T-cell (primary cell): ENCODE data around the gene TP53AIP1. TPM values are rescaled to one million over a fixed set of nuclear protein-coding genes. Genes with fewer than 3 reads are reported as not detected.

ENCODE experiments used
- ATAC-seq, 4 experiments: fragments of 200-7000 bp in 3 of 4; fragments of 150-1000 bp in 1 of 4; cut with Tn5 transposase; replicated peaks in 1 of 4; 1 replicate in 3 of 4; 2 replicates in 1 of 4; pipeline ENCODE4 v1.10.0; 2021; ENCODE audit warnings: moderate library complexity in 3 of 4, mild to moderate bottlenecking in 2 of 4, moderate number of reproducible peaks in 1 of 4
- CTCF ChIA-PET, 2 donors: fragments of 300-600 bp; sonication (Branson Sonifier 250); formaldehyde crosslinking; loops; one replicate each; lab custom pipeline; 2022; ENCODE audit warnings: antibody characterized with exemption in 2 of 2; lab: Charles Lee
- POLR2A ChIA-PET, 2 donors: fragments of 300-600 bp; sonication (Branson Sonifier 250); formaldehyde crosslinking; loops; one replicate each; lab custom pipeline; 2022; ENCODE audit warnings: antibody characterized with exemption in 2 of 2; lab: Charles Lee
- DNase-seq, 35 experiments: peaks; one replicate each; pipeline versions ENCODE4 v3.0.0 to v3.0.0-alpha.2; 2013 to 2023
- H3K27ac ChIP-seq: one replicate; pipeline ENCODE4 v1.5.1; 2013; ENCODE audit warnings: low read length
- H3K27me3 ChIP-seq, 2 experiments: replicated peaks in 1 of 2; 1 replicate in 1 of 2; 2 replicates in 1 of 2; pipeline versions ENCODE4 v1.6.1 to v1.7.0; 2013; ENCODE audit warnings: low read length in 1 of 2, mixed read lengths in 1 of 2; ENCODE audit not compliant: control insufficient read depth in 2 of 2, insufficient read depth in 2 of 2; ENCODE audit errors: extremely low read depth in 1 of 2
- H3K36me3 ChIP-seq, 2 donors: 1 replicate in 1 of 2; 2 replicates in 1 of 2; pipeline versions ENCODE4 v1.6.1 to v1.7.0; 2013; ENCODE audit warnings: low read length in 1 of 2; ENCODE audit not compliant: control insufficient read depth in 2 of 2, insufficient read depth in 1 of 2; ENCODE audit errors: extremely low read depth in 1 of 2
- H3K4me1 ChIP-seq, 2 experiments: 1 replicate in 1 of 2; 2 replicates in 1 of 2; pipeline versions ENCODE4 v1.6.1 to v1.7.0; 2013; ENCODE audit warnings: low read length in 2 of 2, mixed read lengths in 1 of 2; ENCODE audit not compliant: insufficient read depth in 2 of 2, control insufficient read depth in 1 of 2; ENCODE audit errors: extremely low read depth in 1 of 2
- H3K4me3 ChIP-seq, 2 donors: 1 replicate in 1 of 2; 2 replicates in 1 of 2; pipeline versions ENCODE4 v1.5.1 to v1.7.0; 2013; ENCODE audit warnings: mild to moderate bottlenecking in 2 of 2, low read length in 1 of 2, moderate library complexity in 1 of 2; ENCODE audit not compliant: control insufficient read depth in 1 of 2; ENCODE audit errors: extremely low read depth in 1 of 2
- H3K9me3 ChIP-seq: 2 replicates; pipeline ENCODE4 v1.7.0; 2013
- H3K27ac Mint-ChIP-seq, 2 donors: one replicate each; pipeline ENCODE4 v1.8.0; 2020 to 2021; ENCODE audit warnings: mild to moderate bottlenecking in 2 of 2, mixed read lengths in 2 of 2
- H3K27me3 Mint-ChIP-seq, 2 donors: one replicate each; pipeline ENCODE4 v1.8.0; 2021 to 2022; ENCODE audit warnings: mixed read lengths in 2 of 2
- H3K36me3 Mint-ChIP-seq: one replicate; pipeline ENCODE4 v1.8.0; 2021; ENCODE audit warnings: mixed read lengths
- H3K4me1 Mint-ChIP-seq, 3 donors: one replicate each; pipeline ENCODE4 v1.8.0; 2020 to 2022; ENCODE audit warnings: mixed read lengths in 3 of 3, mild to moderate bottlenecking in 1 of 3
- H3K4me3 Mint-ChIP-seq, 3 donors: one replicate each; pipeline ENCODE4 v1.8.0; 2020 to 2022; ENCODE audit warnings: mild to moderate bottlenecking in 3 of 3, mixed read lengths in 3 of 3, moderate library complexity in 3 of 3
- H3K9me3 Mint-ChIP-seq, 3 donors: one replicate each; pipeline ENCODE4 v1.8.0; 2020 to 2022; ENCODE audit warnings: mixed read lengths in 3 of 3
- WGBS: methylation state at CpG from one replicate; pipeline ENCODE4 v1.1.5; 2013; ENCODE audit warnings: missing lambda C conversion rate; ENCODE audit not compliant: insufficient coverage; 5-methylcytosine and 5-hydroxymethylcytosine counted together
- total RNA-seq, 35 experiments: library from RNA in 6 of 35; stranded (reverse) in 6 of 35; fragments of 120-200 nt in 1 of 35; gene quantifications; one replicate each; pipeline versions ENCODE4 v1.2.1 to v1.2.4 and lab custom pipeline; 2013 to 2026

TP53AIP1 gene
- total RNA-seq, 5 donors from 2014 or later (not counting 1 experiment from before 2014, with no cell fraction given) = not detected

DNA sequence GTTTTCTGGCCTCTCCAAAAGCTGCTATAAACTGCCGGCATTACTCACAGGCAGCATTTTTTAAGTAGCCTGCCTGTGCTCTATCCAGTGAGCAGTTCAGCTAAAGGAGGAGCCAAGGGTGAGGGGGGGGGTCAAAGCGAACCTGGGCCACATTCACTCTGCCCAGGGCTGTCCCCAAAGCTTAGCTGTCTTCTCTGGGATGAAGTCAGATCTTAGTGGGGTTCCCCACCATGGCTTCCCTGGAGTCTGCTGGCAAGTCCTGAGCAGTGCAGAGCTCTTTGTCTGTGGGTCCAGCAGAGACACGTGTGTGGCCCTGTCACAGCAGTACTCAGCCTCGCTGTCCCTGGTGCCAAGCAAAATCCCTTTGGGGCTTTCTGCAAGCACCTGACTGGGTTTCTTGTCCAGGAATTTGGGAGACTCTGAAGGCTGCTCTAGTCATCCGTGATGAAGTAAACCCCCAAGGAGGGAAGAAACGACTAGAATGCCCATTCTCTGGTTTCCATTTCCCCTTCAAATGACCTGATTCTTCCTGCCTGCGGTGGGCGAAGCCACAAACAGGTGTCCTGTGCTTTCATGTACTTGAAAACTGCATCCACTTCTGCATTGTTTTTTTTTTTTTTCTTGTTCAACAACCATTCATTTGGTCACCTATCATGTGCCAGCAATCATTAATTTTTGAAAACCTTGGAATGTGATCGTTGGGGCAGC lies 48.9 kb downstream of the TP53AIP1 start:
- CTCF ChIA-PET = no interaction called here
- H3K9me3 Mint-ChIP-seq = no peaks in the 10 kb centered on the region

GRCh38 chr11:128892866-128893565 lies 49.7 kb downstream of the TP53AIP1 start:
- Histone ChIP-seq H3K4me3 (no peak overlapping the region), H3K27ac (no peak overlapping the region), H3K27me3 (peaks cover 15 to 54% of the 10 kb centered on the region in 2 experiments), H3K4me1 (peaks cover 0 to 18% of the 10 kb centered on the region in 2 experiments), H3K36me3 (no peaks in the 10 kb centered on the region), H3K9me3 (no peaks in the 10 kb centered on the region)
- no peaks in the 10 kb centered on the region for H3K9me3 Mint-ChIP-seq
- 80% methylated on average over 2 of the region's 4 CpGs for WGBS
- ATAC-seq (no peak), DNase-seq (no peak)
- peaks cover 3% of the 10 kb centered on the region for H3K36me3 Mint-ChIP-seq
- H3K4me1 Mint-ChIP-seq = peaks cover 6 to 13% (median 10%) of the 10 kb centered on the region in 3 donors
- H3K4me3 Mint-ChIP-seq = no peak overlapping the region
- CTCF ChIA-PET = interaction anchor here in 1 of 2 donors (0.8 kb wide), 1 partner anchor 14 kb away, joined by 4 read pairs; no protein-coding TSS in a partner anchor
- peaks cover 32 to 50% of the 10 kb centered on the region in 2 donors for H3K27me3 Mint-ChIP-seq
- no peak overlapping the region for H3K27ac Mint-ChIP-seq
- POLR2A ChIA-PET = no interaction called here

More for the DNA sequence above, 48.9 kb downstream of the TP53AIP1 start:
- H3K4me3 Mint-ChIP-seq = no peak overlapping the region
- no peak for DNase-seq
- 35% methylated on average over 8 of the region's 9 CpGs for WGBS
- Histone ChIP-seq H3K27me3 (peaks cover 8 to 50% of the 10 kb centered on the region in 2 experiments), H3K36me3 (no peaks in the 10 kb centered on the region), H3K27ac (no peak overlapping the region), H3K4me3 (no peak overlapping the region), H3K4me1 (peaks cover 0 to 18% of the 10 kb centered on the region in 2 experiments), H3K9me3 (no peaks in the 10 kb centered on the region)
- no peak overlapping the region for H3K27ac Mint-ChIP-seq
- POLR2A ChIA-PET = no interaction called here
- peaks cover 6 to 13% (median 10%) of the 10 kb centered on the region in 3 donors for H3K4me1 Mint-ChIP-seq
- peaks cover 25 to 44% of the 10 kb centered on the region in 2 donors for H3K27me3 Mint-ChIP-seq
- ATAC-seq = no peak
- H3K36me3 Mint-ChIP-seq = peaks cover 3% of the 10 kb centered on the region

DNA sequence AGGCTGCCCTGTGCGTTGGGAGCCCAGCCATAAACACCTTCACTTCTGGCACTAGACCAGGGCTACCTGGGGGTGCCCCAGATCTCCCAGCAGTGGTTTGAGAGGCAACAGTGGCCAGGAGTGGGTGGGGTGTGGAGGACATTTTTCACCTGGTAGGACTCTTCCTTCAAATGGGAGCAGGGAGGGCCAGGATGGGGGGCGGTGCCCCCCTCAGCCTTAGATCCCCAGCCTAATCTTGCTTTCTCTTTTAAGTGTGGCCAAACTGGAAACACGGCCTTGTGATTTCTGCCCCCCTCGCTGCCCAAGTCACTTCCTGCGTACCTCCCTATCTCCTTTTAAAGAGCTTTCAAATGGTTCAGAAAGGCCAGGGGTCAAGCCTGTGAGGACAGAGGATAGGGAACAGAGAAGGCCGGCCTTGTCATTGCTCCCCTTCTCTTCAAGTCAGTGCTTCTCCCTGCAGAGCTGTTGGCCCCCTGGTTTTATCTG lies 50.7 kb downstream of the TP53AIP1 start:
- Histone ChIP-seq H3K27ac (no peak overlapping the region), H3K4me1 (peaks cover 0 to 18% of the 10 kb centered on the region in 2 experiments), H3K27me3 (peaks cover 16 to 62% of the 10 kb centered on the region in 2 experiments), H3K4me3 (no peak overlapping the region), H3K36me3 (no peaks in the 10 kb centered on the region), H3K9me3 (no peaks in the 10 kb centered on the region)
- Mint-ChIP-seq H3K27me3 (peaks cover 35 to 56% of the 10 kb centered on the region in 2 donors), H3K27ac (no peak overlapping the region), H3K9me3 (no peaks in the 10 kb centered on the region), H3K4me3 (peak overlapping the region in 1 of 3 donors; percentile 78), H3K4me1 (peaks cover 6 to 13% (median 10%) of the 10 kb centered on the region in 3 donors), H3K36me3 (peaks cover 3% of the 10 kb centered on the region)
- ChIA-PET CTCF (interaction anchor here in 1 of 2 donors (0.8 kb wide), 1 partner anchor 15 kb away, joined by 4 read pairs; no protein-coding TSS in a partner anchor), POLR2A (no interaction called here)
- DNase-seq (no peak), ATAC-seq (no peak)
- WGBS = 40% methylated on average over 2 of the region's 6 CpGs

DNA sequence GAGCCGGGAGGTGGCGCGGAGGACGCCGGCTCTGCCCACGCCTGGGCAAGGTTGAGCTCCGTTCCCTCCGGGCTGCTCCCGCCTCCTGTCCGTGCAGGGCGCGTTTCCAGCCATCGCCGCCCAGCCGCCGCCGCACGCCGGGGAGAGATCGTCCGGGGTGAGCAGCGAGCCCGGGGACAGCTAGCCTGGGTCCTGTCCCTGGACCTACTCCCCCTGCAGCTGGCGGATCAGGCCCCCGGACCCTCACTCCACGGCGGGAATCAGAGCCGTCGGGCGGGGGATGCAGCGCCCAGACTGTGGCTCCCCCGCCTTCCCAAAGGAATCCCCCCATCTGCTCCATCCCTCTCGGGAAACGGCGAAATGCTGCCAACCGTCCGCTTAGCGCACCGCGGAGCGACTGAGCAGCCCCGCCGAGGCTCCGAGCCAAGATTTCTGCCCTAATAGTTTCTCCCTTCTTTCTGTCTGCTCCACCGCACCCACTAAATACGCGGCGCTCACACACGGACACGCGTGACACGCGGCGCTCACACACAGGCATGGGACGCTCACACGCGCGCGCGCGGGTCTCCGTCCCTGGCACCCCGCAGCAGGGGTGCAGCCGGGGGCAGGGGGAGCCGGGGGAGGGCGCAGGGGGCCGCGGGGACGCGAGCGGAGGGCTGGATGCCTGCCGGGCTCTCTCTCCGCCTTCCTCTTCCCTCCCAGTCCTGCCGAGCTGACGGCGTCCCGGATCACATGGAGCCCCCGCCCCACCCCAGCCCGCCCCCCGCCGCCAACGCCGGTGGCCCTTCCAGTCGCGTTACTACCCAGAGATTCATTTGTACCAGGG lies 51.9 kb downstream of the TP53AIP1 start, which contains the start of gene KCNJ5:
TSS of gene KCNJ5 (plus strand) at position 814 of the 826 bp plus-strand sequence. CDS start 19,918 bp downstream, outside the sequence.
- H3K9me3 Mint-ChIP-seq = no peaks in the 10 kb centered on the region
- H3K36me3 Mint-ChIP-seq = peaks cover 3% of the 10 kb centered on the region
- peaks cover 6 to 16% (median 13%) of the 10 kb centered on the region in 3 donors for H3K4me1 Mint-ChIP-seq
- Histone ChIP-seq H3K36me3 (no peaks in the 10 kb centered on the region), H3K4me3 (peak within 1 kb of the TSS; percentile 35 to 44), H3K27me3 (peaks cover 16 to 70% of the 10 kb centered on the region in 2 experiments), H3K27ac (no peak within 1 kb of the TSS), H3K9me3 (no peaks in the 10 kb centered on the region), H3K4me1 (peaks cover 0 to 22% of the 10 kb centered on the region in 2 experiments)
- ChIA-PET CTCF (interaction anchor here in 1 of 2 donors (1.0 to 1.2 kb wide), 2 partner anchors 17 to 733 kb away, joined by 3 to 4 read pairs; no protein-coding TSS in a partner anchor), POLR2A (no interaction called here)
- H3K27me3 Mint-ChIP-seq = peaks cover 46 to 65% of the 10 kb centered on the region in 2 donors
- WGBS = 5% methylated on average over 65 of the region's 85 CpGs
- peak in 3 of 35 experiments; percentile 14 to 27 (median 18) for DNase-seq
- ATAC-seq = peak; percentile 36 to 61 (median 58)
- no peak within 1 kb of the TSS for H3K27ac Mint-ChIP-seq
- peak within 1 kb of the TSS; percentile 65 to 79 (median 78) for H3K4me3 Mint-ChIP-seq

DNA sequence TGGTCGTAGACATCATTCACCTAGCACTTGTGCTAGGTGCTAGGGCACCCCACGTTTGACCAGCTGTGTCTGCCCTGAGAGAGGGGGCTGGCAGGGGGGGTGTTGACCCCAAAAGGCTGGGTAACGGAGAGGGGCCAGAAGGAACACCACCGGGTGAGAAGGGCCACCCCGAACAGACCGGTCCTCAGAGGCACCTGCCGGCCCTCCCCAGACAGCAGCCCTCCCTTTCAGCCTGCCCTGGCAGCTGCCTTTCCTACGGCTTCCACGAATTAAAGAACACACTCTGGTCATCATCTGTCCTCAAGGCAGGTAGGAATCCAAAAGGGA lies 52.5 kb downstream of the TP53AIP1 start:
- Histone ChIP-seq H3K27ac (no peak overlapping the region), H3K4me1 (peaks cover 0 to 22% of the 10 kb centered on the region in 2 experiments), H3K36me3 (no peaks in the 10 kb centered on the region), H3K4me3 (peak overlapping the region in 1 of 2 donors; percentile 44), H3K27me3 (peaks cover 16 to 65% of the 10 kb centered on the region in 2 experiments), H3K9me3 (no peaks in the 10 kb centered on the region)
- peaks cover 6 to 16% (median 13%) of the 10 kb centered on the region in 3 donors for H3K4me1 Mint-ChIP-seq
- H3K36me3 Mint-ChIP-seq = peaks cover 3% of the 10 kb centered on the region
- ChIA-PET POLR2A (no interaction called here), CTCF (interaction anchor here in 1 of 2 donors (1.0 to 1.2 kb wide), 2 partner anchors 17 to 732 kb away, joined by 3 to 4 read pairs; no protein-coding TSS in a partner anchor)
- no peak for ATAC-seq
- no peak overlapping the region for H3K27ac Mint-ChIP-seq
- 24% methylated on average over 5 of the region's 9 CpGs for WGBS
- peak overlapping the region in 2 of 3 donors; percentile 78 to 79 for H3K4me3 Mint-ChIP-seq
- DNase-seq = no peak
- H3K27me3 Mint-ChIP-seq = peaks cover 50 to 68% of the 10 kb centered on the region in 2 donors
- no peaks in the 10 kb centered on the region for H3K9me3 Mint-ChIP-seq
